Small intestine (tissue), 7 donors: ENCODE measurements around the gene KLHL41. TPM values are rescaled to one million over a fixed set of nuclear protein-coding genes. Genes with fewer than 3 reads are reported as not detected.
"Not testable (repeated sequence)": the region's sequence is repeated elsewhere in the genome, so short reads cannot be mapped to it uniquely, and the experiment has no call there.

Source experiments
- DNase-seq, 2 donors: peaks; one replicate each; pipeline versions ENCODE4 v3.0.0 to v3.0.0-alpha.2; 2013
- FAIRE-seq: peaks from 2 replicates; lab custom pipeline; 2012; peaks lifted over from hg19 to GRCh38; lab: Jason Lieb, UNC
- H3K27ac ChIP-seq, 3 donors: one replicate each; pipeline ENCODE4 v1.5.1; 2013; ENCODE audit warnings: low read length in 2 of 3, mild to moderate bottlenecking in 2 of 3, control low read depth in 1 of 3, inconsistent platforms in 1 of 3, low read depth in 1 of 3, moderate library complexity in 1 of 3
- H3K27me3 ChIP-seq, 3 donors: one replicate each; pipeline ENCODE4 v1.6.1; 2013; ENCODE audit warnings: low read length in 3 of 3, inconsistent platforms in 1 of 3; ENCODE audit not compliant: control insufficient read depth in 3 of 3, insufficient read depth in 3 of 3
- H3K36me3 ChIP-seq, 3 donors: one replicate each; pipeline ENCODE4 v1.6.1; 2013; ENCODE audit warnings: low read length in 3 of 3, inconsistent platforms in 1 of 3, low read depth in 1 of 3, mild to moderate bottlenecking in 1 of 3, moderate library complexity in 1 of 3; ENCODE audit not compliant: control insufficient read depth in 3 of 3, insufficient read depth in 2 of 3
- H3K4me1 ChIP-seq, 3 donors: one replicate each; pipeline ENCODE4 v1.6.1; 2013; ENCODE audit warnings: low read length in 2 of 3, inconsistent platforms in 1 of 3, low read depth in 1 of 3, mild to moderate bottlenecking in 1 of 3, moderate library complexity in 1 of 3; ENCODE audit not compliant: control insufficient read depth in 3 of 3, insufficient read depth in 2 of 3
- H3K4me3 ChIP-seq, 3 donors: one replicate each; pipeline ENCODE4 v1.5.1; 2013; ENCODE audit warnings: low read length in 3 of 3, control low read depth in 1 of 3, inconsistent platforms in 1 of 3, low read depth in 1 of 3, mild to moderate bottlenecking in 1 of 3, moderate library complexity in 1 of 3
- H3K9me3 ChIP-seq, 2 donors: one replicate each; pipeline ENCODE4 v1.6.1; 2013; ENCODE audit warnings: low read depth in 1 of 2, low read length in 1 of 2; ENCODE audit not compliant: control insufficient read depth in 2 of 2, insufficient read depth in 1 of 2
- WGBS, 3 donors: extraction: QIAGEN DNeasy Blood & Tissue Kit; methylation state at CpG; one replicate each; pipeline ENCODE4 v1.1.7; 2013; 5-methylcytosine and 5-hydroxymethylcytosine counted together
- polyA plus RNA-seq, 4 donors: library from polyadenylated mRNA; stranded (reverse) in 3 of 4; unstranded in 1 of 4; fragments of 200-250 nt in 3 of 4; fragments of 120-200 nt in 1 of 4; gene quantifications; one replicate each; pipeline versions ENCODE4 v1.2.1 to v1.2.3, GENCODE V29; 2013
- donor health status: healthy with polysubstance abuse.
- donor health status: control.
- donor health status: control.
- donor health status: Bipolar disorder and iron deficiency.
- donor health status: healthy.

KLHL41 gene
- polyA plus RNA-seq, 4 donors = 0.31 to 9.3 (median 2.1) TPM

DNA sequence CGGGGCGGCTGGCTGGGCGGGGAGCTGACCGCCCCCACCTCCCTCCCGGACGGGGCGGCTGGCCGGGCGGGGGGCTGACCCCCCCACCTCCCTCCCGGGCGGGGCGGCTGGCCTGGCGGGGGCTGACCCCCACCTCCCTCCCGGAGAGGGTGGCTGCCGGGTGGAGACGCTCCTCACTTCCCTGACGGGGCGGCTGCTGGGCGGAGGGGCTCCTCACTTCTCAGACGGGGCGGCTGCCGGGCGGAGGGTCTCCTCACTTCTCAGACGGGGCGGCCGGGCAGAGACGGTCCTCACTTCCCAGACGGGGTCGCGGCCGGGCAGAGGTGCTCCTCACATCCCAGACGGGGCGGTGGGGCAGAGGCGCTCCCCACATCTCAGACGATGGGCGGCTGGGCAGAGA, 65.8 kb downstream of the KLHL41 start:
- FAIRE-seq, H3K36me3 ChIP-seq, H3K4me3 ChIP-seq, H3K27me3 ChIP-seq, H3K9me3 ChIP-seq, H3K27ac ChIP-seq, DNase-seq, H3K4me1 ChIP-seq: not testable (repeated sequence)
- WGBS, 3 donors = 91 to 100% (median 98%) methylated on average over 3 to 29 of the region's 36 CpGs

Other genes starting within 250 kb of the KLHL41 start
- gene LRP2, start 147.2 kb upstream of the KLHL41 start, polyA plus RNA-seq = 10 to 100 TPM in 1 of 4 donors, under 1 TPM in 1, not detected in 2; 0.01 to 10.4 TPM
- gene BBS5, start 30.2 kb upstream of the KLHL41 start, polyA plus RNA-seq = 1 to 10 TPM in 2 of 4 donors, under 1 TPM in 2; 0.81 to 4.2 (median 1.8) TPM
- 100 to 1,000 TPM in 1 of 4 donors, 10 to 100 TPM in 3; 32.1 to 110 (median 52.6) TPM for gene FASTKD1, start 64.2 kb downstream of the KLHL41 start, polyA plus RNA-seq
- 10 to 100 TPM; 33.5 to 72.9 (median 50.8) TPM for gene PPIG, start 74.6 kb downstream of the KLHL41 start, polyA plus RNA-seq
- under 1 TPM in 2 of 4 donors, not detected in 2; 0.09 to 0.27 TPM for gene CFAP210, start 184.7 kb downstream of the KLHL41 start, polyA plus RNA-seq
- gene PHOSPHO2, start 184.8 kb downstream of the KLHL41 start, polyA plus RNA-seq = 10 to 100 TPM in 1 of 4 donors, 1 to 10 TPM in 3; 3.8 to 22.1 (median 5.3) TPM
- 10 to 100 TPM in 1 of 4 donors, 1 to 10 TPM in 3; 3.2 to 37.6 (median 5.4) TPM for gene KLHL23, start 224.1 kb downstream of the KLHL41 start, polyA plus RNA-seq